HEK293T (cell line): Measurements from ENCODE around the gene ELL2.

Experiments used
- BHLHE40 ChIP-seq: fragments of 450-650 bp; IDR thresholded peaks from 2 replicates; pipeline ENCODE4 v1.6.1; 2016; ENCODE audit warnings: mild to moderate bottlenecking, moderate library complexity, borderline replicate concordance
- ELF4 ChIP-seq: fragments of 450-650 bp; IDR thresholded peaks from 2 replicates; pipeline ENCODE4 v1.6.1; 2017; ENCODE audit warnings: antibody characterized with exemption
- HDGF ChIP-seq: fragments of 450-650 bp; IDR thresholded peaks from 2 replicates; pipeline ENCODE4 v1.6.1; 2017; ENCODE audit warnings: antibody characterized with exemption, borderline replicate concordance
- NFRKB ChIP-seq: fragments of 450-650 bp; IDR thresholded peaks from 2 replicates; pipeline ENCODE4 v1.6.1; 2016; ENCODE audit warnings: mild to moderate bottlenecking, moderate library complexity
- SP1 ChIP-seq: fragments of 450-650 bp; IDR thresholded peaks from 2 replicates; pipeline ENCODE4 v1.6.1; 2017
- TARDBP ChIP-seq: fragments of 450-650 bp; IDR thresholded peaks from 2 replicates; pipeline ENCODE4 v1.6.1; 2016

GRCh38 chr5:95861221-95861863, 100.3 kb downstream of the ELL2 start:
- TF ChIP-seq ELF4 (no peak), TARDBP (no peak), SP1 (no peak), HDGF (no peak), BHLHE40 (no peak), NFRKB (no peak)
